Calu3 (cell line): ENCODE results near the gene SCUBE3. TPM values are rescaled to one million over a fixed set of nuclear protein-coding genes. Genes with fewer than 3 reads are reported as not detected.

ENCODE experiments used
- BruUV-seq: library from RNA; stranded (reverse); fragments of 400-500 nt; replicated peaks from 2 replicates; lab custom pipeline; 2021; lab: Mats Ljungman, UMichigan
- CTCF ChIA-PET: fragments of 300-600 bp; sonication (Branson Sonifier 250); formaldehyde crosslinking; loops from one replicate; lab custom pipeline; 2022; ENCODE audit warnings: antibody characterized with exemption; lab: Charles Lee
- DNase-seq: peaks from one replicate; pipeline ENCODE4 v3.0.0; 2022
- H3K27ac Mint-ChIP-seq: one replicate; pipeline ENCODE4 v1.8.0; 2022; ENCODE audit warnings: mixed read lengths; ENCODE audit not compliant: unreplicated experiment
- H3K27me3 Mint-ChIP-seq: one replicate; pipeline ENCODE4 v1.8.0; 2022; ENCODE audit warnings: mixed read lengths; ENCODE audit not compliant: unreplicated experiment
- H3K36me3 Mint-ChIP-seq: one replicate; pipeline ENCODE4 v1.8.0; 2022; ENCODE audit warnings: mild to moderate bottlenecking, moderate library complexity, mixed read lengths; ENCODE audit not compliant: insufficient read depth, unreplicated experiment
- H3K4me1 Mint-ChIP-seq: one replicate; pipeline ENCODE4 v1.8.0; 2022; ENCODE audit warnings: mild to moderate bottlenecking, low read depth, mixed read lengths; ENCODE audit not compliant: unreplicated experiment
- H3K4me3 Mint-ChIP-seq: one replicate; pipeline ENCODE4 v1.8.0; 2022; ENCODE audit warnings: mild to moderate bottlenecking, low read depth, moderate library complexity, mixed read lengths; ENCODE audit not compliant: unreplicated experiment
- H3K9me3 Mint-ChIP-seq: one replicate; pipeline ENCODE4 v1.8.0; 2022; ENCODE audit warnings: low read depth, mixed read lengths; ENCODE audit not compliant: unreplicated experiment
- CTCF ChIP-seq: fragments of 200-600 bp; IDR thresholded peaks from one replicate; pipeline ENCODE4 v1.8.0; 2022; ENCODE audit warnings: antibody characterized with exemption; ENCODE audit not compliant: unreplicated experiment
- intact Hi-C: fragments of 100-400 bp; cut with micrococcal nuclease; formaldehyde crosslinking; loops from one replicate; pipeline ENCODE4 v1.10.0; 2022; ENCODE audit not compliant: unreplicated experiment
- total RNA-seq: library from RNA; stranded (reverse); gene quantifications from 2 replicates; pipeline ENCODE4 v1.2.3, GENCODE V29; 2022

Gene SCUBE3
- total RNA-seq, 1 experiment from 2014 or later, result 0.47 TPM

- peaks cover 5% of the 10 kb centered on the region for H3K9me3 Mint-ChIP-seq
- no peak for TF ChIP-seq CTCF
- no peak overlapping the region for H3K4me3 Mint-ChIP-seq
- BruUV-seq, result no TSS peak
- H3K4me1 Mint-ChIP-seq, result peaks cover 35% of the 10 kb centered on the region
- intact Hi-C loops, result no loop called here
- DNase-seq, result peak; percentile 57
- peak overlapping the region; percentile 54 for H3K27ac Mint-ChIP-seq
- CTCF ChIA-PET, result interaction anchor here (0.6 to 2.3 kb wide), 9 partner anchors 9 to 620 kb away, joined by 3 to 12 read pairs (median 3); no protein-coding TSS in a partner anchor
- peaks cover 8% of the 10 kb centered on the region for H3K27me3 Mint-ChIP-seq
- no peaks in the 10 kb centered on the region for H3K36me3 Mint-ChIP-seq
Observed at GRCh38 chr6:35165630-35166071, 48.1 kb upstream of the SCUBE3 start.

DNA sequence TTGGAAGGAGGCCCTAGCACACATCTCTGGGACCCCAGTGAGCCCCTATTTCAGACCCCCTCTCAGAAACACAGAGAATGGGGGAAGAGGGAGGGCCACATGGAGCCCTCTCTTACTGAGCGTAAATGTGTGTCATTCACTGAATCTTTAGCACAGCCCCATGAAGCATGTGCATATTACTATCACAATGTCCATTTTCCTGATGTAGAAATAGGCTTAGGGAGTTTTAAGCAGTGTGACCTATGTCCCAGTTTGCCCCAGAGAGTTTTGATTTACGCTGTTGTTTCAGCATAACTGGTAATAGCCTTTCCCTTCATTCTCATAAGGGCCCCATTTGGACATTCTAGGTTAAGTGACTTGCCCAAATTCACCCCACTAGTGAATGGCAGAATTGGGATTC, 47.6 kb upstream of the SCUBE3 start:
- BruUV-seq, result no TSS peak
- Mint-ChIP-seq H3K9me3 (peaks cover 5% of the 10 kb centered on the region), H3K27ac (peak overlapping the region; percentile 54), H3K4me1 (peaks cover 35% of the 10 kb centered on the region), H3K27me3 (peaks cover 13% of the 10 kb centered on the region), H3K4me3 (no peak overlapping the region), H3K36me3 (no peaks in the 10 kb centered on the region)
- intact Hi-C loops, result no loop called here
- TF ChIP-seq CTCF, result no peak
- CTCF ChIA-PET, result interaction anchor here (0.6 to 2.3 kb wide), 7 partner anchors 9 to 620 kb away, joined by 3 to 12 read pairs (median 3); no protein-coding TSS in a partner anchor
- no peak for DNase-seq

DNA sequence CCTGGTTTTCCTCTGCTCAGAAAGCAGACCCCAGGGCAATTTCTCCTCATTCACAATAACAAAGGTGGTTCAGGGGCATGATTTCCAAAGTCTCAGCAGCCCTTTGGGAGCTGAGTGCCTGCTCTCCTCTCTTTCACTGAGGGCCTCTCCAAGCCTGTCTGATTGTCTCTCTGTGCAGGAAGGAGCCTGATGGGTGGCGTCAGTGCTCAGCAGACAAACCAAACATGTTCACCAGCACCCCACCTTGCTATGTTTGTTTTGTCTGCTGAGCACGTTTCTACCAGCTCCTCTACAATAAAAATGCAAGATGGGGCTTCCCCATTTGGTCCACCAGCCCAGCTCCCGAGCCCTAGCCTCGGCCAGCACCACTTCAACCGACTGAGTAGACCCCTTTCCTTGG, 47.2 kb upstream of the SCUBE3 start:
- intact Hi-C loops, result no loop called here
- Mint-ChIP-seq H3K27ac (peak overlapping the region; percentile 29), H3K27me3 (peaks cover 15% of the 10 kb centered on the region), H3K36me3 (no peaks in the 10 kb centered on the region), H3K9me3 (peaks cover 5% of the 10 kb centered on the region), H3K4me1 (peaks cover 35% of the 10 kb centered on the region), H3K4me3 (no peak overlapping the region)
- no peak for TF ChIP-seq CTCF
- CTCF ChIA-PET, result interaction anchor here (1.4 to 2.3 kb wide), 2 partner anchors 10 to 19 kb away, joined by 5 to 12 read pairs; no protein-coding TSS in a partner anchor
- BruUV-seq, result no TSS peak
- no peak for DNase-seq

DNA sequence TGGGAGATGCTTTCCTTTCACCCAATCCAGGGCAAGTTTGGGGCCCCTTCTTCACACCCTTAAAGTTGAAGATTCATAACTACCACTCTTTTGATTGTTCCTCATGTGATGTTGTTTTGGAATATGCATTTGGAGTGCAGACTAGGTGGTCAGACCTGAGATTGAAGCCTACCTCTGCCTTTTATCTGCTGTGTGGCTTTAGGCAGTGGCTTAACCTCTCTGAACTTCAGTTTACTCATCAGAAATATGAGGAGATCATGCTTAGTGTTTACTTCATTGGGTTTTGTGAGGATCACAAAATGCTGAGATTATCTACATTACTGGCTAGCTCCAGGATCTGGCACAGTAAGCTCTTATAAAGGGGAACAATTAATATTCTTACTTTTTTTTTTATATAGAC, 46.3 kb upstream of the SCUBE3 start:
- Mint-ChIP-seq H3K36me3 (no peaks in the 10 kb centered on the region), H3K27ac (no peak overlapping the region), H3K9me3 (peaks cover 5% of the 10 kb centered on the region), H3K4me1 (peaks cover 35% of the 10 kb centered on the region), H3K27me3 (peaks cover 15% of the 10 kb centered on the region), H3K4me3 (no peak overlapping the region)
- no peak for DNase-seq
- CTCF ChIA-PET, result no interaction called here
- BruUV-seq, result no TSS peak
- TF ChIP-seq CTCF, result no peak
- intact Hi-C loops, result no loop called here
